GM12878 (cell line): ENCODE results near the gene SLC38A4. TPM values are rescaled to one million over a fixed set of nuclear protein-coding genes. Genes with fewer than 3 reads are reported as not detected.

Experiments
- CBX5 ChIP-seq: sonication (generic); IDR thresholded peaks from 2 replicates; pipeline ENCODE4 v1.6.1; 2016; ENCODE audit warnings: low read depth, moderate library complexity, mild to moderate bottlenecking, inconsistent platforms
- E2F8 ChIP-seq: fragments of 450-650 bp; IDR thresholded peaks from 2 replicates; pipeline ENCODE4 v1.6.1; 2018; ENCODE audit warnings: mild to moderate bottlenecking, low read depth, moderate library complexity; ENCODE audit not compliant: partially characterized antibody
- PRDM15 ChIP-seq: fragments of 450-650 bp; formaldehyde crosslinking; IDR thresholded peaks from 2 replicates; pipeline ENCODE4 v1.4.0; 2020; ENCODE audit warnings: mild to moderate bottlenecking, moderate library complexity
- RELB ChIP-seq: fragments of 450-650 bp; IDR thresholded peaks from 2 replicates; pipeline ENCODE4 v1.6.1; 2017; ENCODE audit warnings: low read depth, mild to moderate bottlenecking, moderate library complexity
- SMARCA5 ChIP-seq: fragments of 450-650 bp; IDR thresholded peaks from 2 replicates; pipeline ENCODE4 v1.6.1; 2017; ENCODE audit warnings: mild to moderate bottlenecking
- SPI1 ChIP-seq: IDR thresholded peaks from 2 replicates; pipeline ENCODE4 v1.6.1; 2011; ENCODE audit warnings: low read depth, mild to moderate bottlenecking, low read length, moderate library complexity, borderline replicate concordance; ENCODE audit not compliant: insufficient read depth
- WRNIP1 ChIP-seq: IDR thresholded peaks from 2 replicates; pipeline ENCODE4 v1.6.1; 2011; ENCODE audit warnings: low read depth, low read length, improper control_type of control experiment, borderline replicate concordance
- polyA plus RNA-seq, 11 experiments: library from polyadenylated mRNA; depleted of rRNA in 4 of 11; unstranded in 6 of 11; stranded (reverse) in 5 of 11; fragments of >200 nt; fragmentation: Nextera tagmentation in 4 of 11; fragmentation: Illumina TruSeq in 1 of 11; extraction: Ambion mirVana in 4 of 11; extraction: Trizol in 1 of 11; gene quantifications; 1 replicate in 1 of 11; 2 replicates in 10 of 11; pipeline versions ENCODE4 v1.2.1 to v1.2.3, GENCODE V29; 2011 to 2016; ENCODE audit warnings: inconsistent platforms in 2 of 11, missing spikeins in 2 of 11, low read depth in 1 of 11
- total RNA-seq, 4 experiments: library from RNA; depleted of rRNA in 3 of 4; stranded (reverse); fragments of >200 nt in 3 of 4; fragmentation: Illumina TruSeq in 1 of 4; extraction: Trizol in 1 of 4; gene quantifications; 2 replicates each; pipeline versions ENCODE4 v1.2.1 to v1.2.3, GENCODE V29; 2013 to 2021
- TF ChIP-seq, protein P1 (sequence below): IDR thresholded peaks from 2 replicates; pipeline ENCODE4 v1.6.1; 2012; ENCODE audit warnings: low read length, inconsistent platforms

Gene SLC38A4
- total and polyA plus RNA-seq, 10 of the 15 experiments (the other 5 are each of a cell fraction or from before 2014, with no cell fraction given) = 0.04 to 0.52 (median 0.13) TPM; not detected in 2

DNA sequence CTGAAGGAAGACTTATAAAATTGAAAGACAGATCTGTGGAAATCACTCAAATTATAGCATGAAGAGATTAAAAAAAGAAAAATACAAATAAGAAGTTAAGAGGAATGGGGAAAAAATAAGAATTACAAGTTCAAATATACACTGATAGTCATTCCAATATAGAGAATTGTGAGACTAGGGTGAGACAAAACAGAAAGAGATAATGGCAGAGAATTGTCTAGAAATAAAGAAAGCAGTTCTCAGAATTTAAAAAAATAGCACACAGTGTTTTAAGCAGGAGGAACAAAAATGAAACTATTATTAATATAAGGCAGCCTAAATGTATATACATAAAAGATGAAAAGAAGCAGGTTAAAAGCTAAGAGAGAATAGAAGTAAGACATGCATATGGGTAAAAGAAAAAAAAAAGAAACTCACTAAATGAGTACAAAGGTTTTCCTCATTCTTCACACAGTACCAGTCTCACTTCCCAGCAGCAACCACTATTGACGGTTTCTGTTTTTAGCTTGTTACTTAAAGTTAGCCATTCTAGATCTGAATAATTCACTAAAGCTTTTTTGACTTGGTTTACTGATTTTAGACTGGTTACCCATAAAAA lies 31.1 kb downstream of the SLC38A4 start (continued):
- TF ChIP-seq SMARCA5 (no peak), PRDM15 (CRISPR knock-in tag) (no peak), E2F8 (no peak), CBX5 (0 out of 2 replicates have a peak, but pooled peaks have one; percentile 36), WRNIP1 (no peak), SPI1 (peak; percentile 40; the same call in 1 of the 2 replicates), RELB (peak; percentile 35; the same call in 1 of the 2 replicates)
- TF ChIP-seq, protein P1, sequence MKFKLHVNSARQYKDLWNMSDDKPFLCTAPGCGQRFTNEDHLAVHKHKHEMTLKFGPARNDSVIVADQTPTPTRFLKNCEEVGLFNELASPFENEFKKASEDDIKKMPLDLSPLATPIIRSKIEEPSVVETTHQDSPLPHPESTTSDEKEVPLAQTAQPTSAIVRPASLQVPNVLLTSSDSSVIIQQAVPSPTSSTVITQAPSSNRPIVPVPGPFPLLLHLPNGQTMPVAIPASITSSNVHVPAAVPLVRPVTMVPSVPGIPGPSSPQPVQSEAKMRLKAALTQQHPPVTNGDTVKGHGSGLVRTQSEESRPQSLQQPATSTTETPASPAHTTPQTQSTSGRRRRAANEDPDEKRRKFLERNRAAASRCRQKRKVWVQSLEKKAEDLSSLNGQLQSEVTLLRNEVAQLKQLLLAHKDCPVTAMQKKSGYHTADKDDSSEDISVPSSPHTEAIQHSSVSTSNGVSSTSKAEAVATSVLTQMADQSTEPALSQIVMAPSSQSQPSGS = peak; percentile 65; the same call in 1 of the 2 replicates
